Keratinocyte (primary cell): ENCODE results near the gene GAPVD1. TPM values are rescaled to one million over a fixed set of nuclear protein-coding genes. Genes with fewer than 3 reads are reported as not detected.

Source experiments
- DNase-seq: peaks from one replicate; pipeline ENCODE4 v3.0.0-alpha.2; 2011; ENCODE audit warnings: low read depth, missing footprints, low spot score
- FAIRE-seq: peaks from 2 replicates; lab custom pipeline; 2011; peaks lifted over from hg19 to GRCh38; lab: Jason Lieb, UNC
- H2AFZ ChIP-seq: 2 replicates; pipeline ENCODE4 v1.6.0; 2012; ENCODE audit warnings: low read length, control low read depth, inconsistent platforms; ENCODE audit not compliant: control insufficient read depth
- H3K27ac ChIP-seq: 2 replicates; pipeline ENCODE4 v1.5.1; 2011; ENCODE audit warnings: low read length; ENCODE audit not compliant: control insufficient read depth, insufficient read depth
- H3K27me3 ChIP-seq: 3 replicates; pipeline ENCODE4 v1.6.0; 2011; ENCODE audit warnings: low read length; ENCODE audit not compliant: control insufficient read depth, insufficient read depth; ENCODE audit errors: extremely low read depth
- H3K36me3 ChIP-seq, 2 experiments: 2 replicates in 1 of 2; 3 replicates in 1 of 2; pipeline ENCODE4 v1.5.1; 2011; ENCODE audit warnings: low read length in 2 of 2, mild to moderate bottlenecking in 1 of 2; ENCODE audit not compliant: control insufficient read depth in 2 of 2, insufficient read depth in 2 of 2; ENCODE audit errors: extremely low read depth in 1 of 2
- H3K4me1 ChIP-seq: 3 replicates; pipeline ENCODE4 v1.5.1; 2011; ENCODE audit warnings: low read length; ENCODE audit not compliant: control insufficient read depth, insufficient read depth; ENCODE audit errors: extremely low read depth
- H3K4me2 ChIP-seq: 3 replicates; pipeline ENCODE4 v1.6.0; 2011; ENCODE audit warnings: low read depth, low read length; ENCODE audit not compliant: control insufficient read depth, insufficient read depth; ENCODE audit errors: extremely low read depth
- H3K4me3 ChIP-seq, 3 experiments: fragments of 200-600 bp in 1 of 3; sonication (generic) in 1 of 3; 2 replicates in 2 of 3; 3 replicates in 1 of 3; pipeline ENCODE4 v1.5.1; 2011 to 2016; ENCODE audit warnings: low read length in 3 of 3, mild to moderate bottlenecking in 3 of 3, control low read depth in 2 of 3, inconsistent platforms in 1 of 3, low read depth in 1 of 3, mixed read lengths in 1 of 3, mixed run types in 1 of 3, moderate library complexity in 1 of 3; ENCODE audit not compliant: control insufficient read depth in 2 of 3, insufficient read depth in 2 of 3; ENCODE audit errors: extremely low read depth in 1 of 3
- H3K79me2 ChIP-seq: 2 replicates; pipeline ENCODE4 v1.6.0; 2012; ENCODE audit warnings: low read length; ENCODE audit not compliant: control insufficient read depth, insufficient read depth
- H3K9ac ChIP-seq: 3 replicates; pipeline ENCODE4 v1.6.0; 2011; ENCODE audit warnings: low read length; ENCODE audit not compliant: control insufficient read depth, insufficient read depth; ENCODE audit errors: extremely low read depth
- H3K9me1 ChIP-seq: 3 replicates; pipeline ENCODE4 v1.6.0; 2011; ENCODE audit warnings: low read length; ENCODE audit not compliant: control insufficient read depth, insufficient read depth; ENCODE audit errors: extremely low read depth
- H3K9me3 ChIP-seq: 2 replicates; pipeline ENCODE4 v1.5.1; 2012; ENCODE audit warnings: low read depth, low read length; ENCODE audit not compliant: control insufficient read depth
- H4K20me1 ChIP-seq: 3 replicates; pipeline ENCODE4 v1.6.0; 2011; ENCODE audit warnings: low read length; ENCODE audit not compliant: control insufficient read depth, insufficient read depth; ENCODE audit errors: extremely low read depth
- EZH2 ChIP-seq: IDR thresholded peaks from one replicate; pipeline ENCODE4 v1.6.1; 2012; ENCODE audit warnings: inconsistent platforms, mild to moderate bottlenecking, low read length, moderate library complexity
- dilution Hi-C: fragments of 300-500 bp; cut with MboI; formaldehyde crosslinking; loops from one replicate; pipeline ENCODE4 v1.7.0; 2020; ENCODE audit warnings: low sequenced_read_pairs; ENCODE audit not compliant: extremely low pct_ligation_motif_present
- polyA plus RNA-seq, 5 experiments: library from polyadenylated mRNA; depleted of rRNA in 3 of 5; stranded (reverse) in 3 of 5; stranded (forward) in 1 of 5; unstranded in 1 of 5; fragments of >200 nt; gene quantifications; 1 replicate in 1 of 5; 2 replicates in 3 of 5; 3 replicates in 1 of 5; pipeline versions ENCODE4 v1.2.1 to v1.2.3, GENCODE V29; 2011 to 2012; ENCODE audit warnings: missing spikeins in 2 of 5, low read depth in 1 of 5, low replicate concordance in 1 of 5
- small RNA-seq, 3 experiments: library from RNA; depleted of rRNA; stranded (forward); fragments of <200 nt; gene quantifications; one replicate each; pipeline ENCODE3, GENCODE V24; 2012; ENCODE audit warnings: low read depth in 3 of 3, low replicate concordance in 1 of 3; ENCODE audit not compliant: insufficient read length in 3 of 3
- TF ChIP-seq, protein P1 (sequence below), 3 experiments: IDR thresholded peaks in 1 of 3; conservative IDR thresholded peaks in 1 of 3; optimal IDR thresholded peaks in 1 of 3; 2 replicates in 2 of 3; 3 replicates in 1 of 3; pipeline versions ENCODE3 to v1.5.1; 2011; ENCODE audit warnings: low read length in 3 of 3, mild to moderate bottlenecking in 3 of 3, moderate library complexity in 2 of 3, control low read depth in 1 of 3, inconsistent platforms in 1 of 3; ENCODE audit not compliant: insufficient read depth in 2 of 3; ENCODE audit errors: extremely low read depth in 1 of 3

Gene GAPVD1
- polyA plus RNA-seq, 1 donor (not counting 4 experiments of a cell fraction or from before 2014, with no cell fraction given), result 23.2 TPM

DNA sequence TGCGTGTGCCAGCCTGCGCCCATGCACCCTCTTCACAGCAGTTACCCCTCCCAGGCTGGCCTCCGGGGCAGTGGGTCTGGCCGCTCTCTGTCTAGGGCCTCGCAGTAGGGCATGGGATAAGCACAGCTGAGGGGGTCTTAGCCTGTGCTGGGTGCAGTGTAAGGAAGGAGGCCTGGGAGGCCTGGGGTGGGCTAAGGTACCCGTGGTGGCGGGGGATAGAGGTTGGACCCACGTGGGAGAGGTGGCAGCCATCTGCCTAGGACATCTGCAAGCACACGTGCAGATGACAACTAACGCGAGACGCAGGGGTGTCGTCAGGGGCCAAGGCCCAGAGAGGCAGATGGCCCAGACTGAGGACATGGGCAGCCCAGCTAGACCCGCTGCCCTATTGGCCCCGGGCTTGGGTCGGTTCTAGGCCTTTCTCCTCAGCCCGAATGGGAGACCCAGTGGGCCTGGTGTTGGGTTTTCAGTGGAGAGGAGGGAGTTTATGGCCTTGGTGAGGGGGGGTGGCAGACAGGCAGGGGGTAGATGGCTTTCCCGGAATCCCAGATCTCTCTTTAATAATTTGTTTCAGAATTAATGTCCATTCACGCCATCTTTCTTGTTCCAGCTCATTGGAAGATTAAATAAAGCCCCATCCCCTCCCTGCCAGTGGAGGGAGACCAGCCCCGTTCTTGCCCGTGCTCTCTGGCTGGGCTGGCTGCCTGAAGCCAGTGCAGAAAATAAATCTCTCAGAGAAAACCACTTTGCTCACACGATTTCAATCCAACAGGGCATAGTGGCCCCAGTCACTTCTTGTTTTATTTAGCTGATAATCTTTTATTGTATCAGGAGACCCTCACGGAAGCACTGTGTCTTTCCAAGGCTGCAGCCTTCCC lies 154.2 kb downstream of the GAPVD1 start:
- DNase-seq, result no peak
- Histone ChIP-seq H3K27ac (no peak overlapping the region), H3K79me2 (no peaks in the 10 kb centered on the region), H3K9me1 (no peaks in the 10 kb centered on the region), H3K4me1 (no peaks in the 10 kb centered on the region), H3K27me3 (no peaks in the 10 kb centered on the region), H3K9ac (no peak overlapping the region), H3K4me3 (no peak overlapping the region), H2AFZ (no peak overlapping the region), H3K9me3 (no peaks in the 10 kb centered on the region), H3K36me3 (no peaks in the 10 kb centered on the region), H4K20me1 (no peaks in the 10 kb centered on the region), H3K4me2 (no peak overlapping the region)
- FAIRE-seq, result no peak
- dilution Hi-C loops, result no loop called here
- TF ChIP-seq, protein P1, sequence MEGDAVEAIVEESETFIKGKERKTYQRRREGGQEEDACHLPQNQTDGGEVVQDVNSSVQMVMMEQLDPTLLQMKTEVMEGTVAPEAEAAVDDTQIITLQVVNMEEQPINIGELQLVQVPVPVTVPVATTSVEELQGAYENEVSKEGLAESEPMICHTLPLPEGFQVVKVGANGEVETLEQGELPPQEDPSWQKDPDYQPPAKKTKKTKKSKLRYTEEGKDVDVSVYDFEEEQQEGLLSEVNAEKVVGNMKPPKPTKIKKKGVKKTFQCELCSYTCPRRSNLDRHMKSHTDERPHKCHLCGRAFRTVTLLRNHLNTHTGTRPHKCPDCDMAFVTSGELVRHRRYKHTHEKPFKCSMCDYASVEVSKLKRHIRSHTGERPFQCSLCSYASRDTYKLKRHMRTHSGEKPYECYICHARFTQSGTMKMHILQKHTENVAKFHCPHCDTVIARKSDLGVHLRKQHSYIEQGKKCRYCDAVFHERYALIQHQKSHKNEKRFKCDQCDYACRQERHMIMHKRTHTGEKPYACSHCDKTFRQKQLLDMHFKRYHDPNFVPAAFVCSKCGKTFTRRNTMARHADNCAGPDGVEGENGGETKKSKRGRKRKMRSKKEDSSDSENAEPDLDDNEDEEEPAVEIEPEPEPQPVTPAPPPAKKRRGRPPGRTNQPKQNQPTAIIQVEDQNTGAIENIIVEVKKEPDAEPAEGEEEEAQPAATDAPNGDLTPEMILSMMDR (optimal IDR thresholded peaks at IDR 0.05 in 1 of 3, IDR thresholded peaks at IDR 0.05 in 1 of 3, conservative IDR thresholded peaks at IDR 0.05 in 1 of 3; ENCODE audit: extremely low read depth in 1 of 3, insufficient read depth in 2 of 3, low read length in 3 of 3), result no peak
- no peak for TF ChIP-seq EZH2

DNA sequence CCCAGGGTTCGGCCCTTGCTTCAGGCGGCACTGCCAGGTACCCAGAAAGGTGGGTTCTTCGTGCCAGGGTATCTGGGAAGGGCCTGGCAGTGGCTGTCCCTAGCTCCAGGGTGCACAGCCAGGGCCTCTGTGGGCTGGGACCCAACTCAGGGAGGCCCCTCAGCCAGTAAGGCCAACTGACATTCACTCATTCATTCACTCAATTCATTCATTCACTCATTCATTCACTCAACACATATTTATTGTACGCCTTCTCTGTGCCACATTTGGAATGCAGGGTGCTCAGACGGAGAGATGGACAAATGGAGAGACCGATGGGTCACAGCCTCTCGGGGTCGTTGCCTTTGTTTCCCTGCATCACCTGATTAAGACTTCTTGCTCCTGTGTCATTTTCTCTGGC lies 154.9 kb downstream of the GAPVD1 start:
- H3K79me2 ChIP-seq, result no peaks in the 10 kb centered on the region
- TF ChIP-seq, protein P1 (optimal IDR thresholded peaks at IDR 0.05 in 1 of 3, IDR thresholded peaks at IDR 0.05 in 1 of 3, conservative IDR thresholded peaks at IDR 0.05 in 1 of 3; ENCODE audit: extremely low read depth in 1 of 3, insufficient read depth in 2 of 3, low read length in 3 of 3), result no peak
- TF ChIP-seq EZH2, result no peak
- H3K36me3 ChIP-seq, result no peaks in the 10 kb centered on the region
- H3K4me1 ChIP-seq, result no peaks in the 10 kb centered on the region
- no peak overlapping the region for H3K4me3 ChIP-seq
- no peak overlapping the region for H3K9ac ChIP-seq
- FAIRE-seq, result no peak
- no peak overlapping the region for H3K27ac ChIP-seq
- H4K20me1 ChIP-seq, result no peaks in the 10 kb centered on the region
- no peaks in the 10 kb centered on the region for H3K9me3 ChIP-seq
- H3K9me1 ChIP-seq, result no peaks in the 10 kb centered on the region
- H3K27me3 ChIP-seq, result no peaks in the 10 kb centered on the region
- no peak for DNase-seq
- dilution Hi-C loops, result no loop called here
- no peak overlapping the region for H2AFZ ChIP-seq
- no peak overlapping the region for H3K4me2 ChIP-seq

Small RNA genes lying within 50 kb of the gene (small RNA-seq; reads per million reads assigned to genes)
- gene AL354710.1 (0 reads per million in 3 experiments), gene RNU6-1020P (0 reads per million in 3 experiments)

Other genes starting within 250 kb of the GAPVD1 start
- gene SCAI, start 118.3 kb upstream of the GAPVD1 start, polyA plus RNA-seq, result 1.6 to 3.1 TPM (median 3.0 TPM) in 3 replicates
- gene PPP6C, start 72.0 kb upstream of the GAPVD1 start, polyA plus RNA-seq, result 18.5 to 35.9 TPM (median 28.5 TPM) in 3 replicates
- 29.7 to 33.4 TPM (median 30.8 TPM) in 3 replicates for gene RABEPK, start 61.3 kb upstream of the GAPVD1 start, polyA plus RNA-seq
- gene HSPA5, start 20.5 kb upstream of the GAPVD1 start, polyA plus RNA-seq, result 138 to 378 TPM (median 274 TPM) in 3 replicates